GM23338 (cell line): ENCODE data around the gene ZNF536. TPM values are rescaled to one million over a fixed set of nuclear protein-coding genes. Genes with fewer than 3 reads are reported as not detected.

Experiments
- ATAC-seq: fragments of 200-7000 bp; cut with Tn5 transposase; 3 replicates; pipeline ENCODE4 v1.9.1; 2020
- DNase-seq: peaks from one replicate; pipeline ENCODE4 v3.0.0-alpha.2; 2015; ENCODE audit warnings: low spot score
- H2AFZ ChIP-seq: fragments of 200-600 bp; sonication (generic); 2 replicates; pipeline ENCODE4 v1.8.0; 2016; ENCODE audit warnings: antibody characterized with exemption, mild to moderate bottlenecking, moderate library complexity
- H3F3A ChIP-seq: fragments of 200-600 bp; sonication (generic); replicated peaks from 2 replicates; pipeline ENCODE4 v1.8.0; 2017; ENCODE audit warnings: antibody characterized with exemption, mixed run types, low read depth
- H3K27ac ChIP-seq: fragments of 200-600 bp; sonication (generic); 2 replicates; pipeline ENCODE4 v1.6.1; 2016; ENCODE audit warnings: low read depth
- H3K27me3 ChIP-seq: fragments of 200-600 bp; sonication (generic); 2 replicates; pipeline ENCODE4 v1.8.0; 2016; ENCODE audit warnings: mild to moderate bottlenecking, mixed run types, moderate library complexity; ENCODE audit not compliant: insufficient read depth
- H3K36me3 ChIP-seq: fragments of 200-600 bp; sonication (generic); 2 replicates; pipeline ENCODE4 v1.8.0; 2016; ENCODE audit warnings: mild to moderate bottlenecking; ENCODE audit not compliant: insufficient read depth
- H3K4me1 ChIP-seq: fragments of 200-600 bp; sonication (generic); 2 replicates; pipeline ENCODE4 v1.8.0; 2016; ENCODE audit warnings: mild to moderate bottlenecking, moderate library complexity; ENCODE audit not compliant: insufficient read depth
- H3K4me2 ChIP-seq: fragments of 200-600 bp; sonication (generic); 2 replicates; pipeline ENCODE4 v1.7.1; 2017; ENCODE audit warnings: mixed run types
- H3K4me3 ChIP-seq: fragments of 200-600 bp; sonication (generic); 2 replicates; pipeline ENCODE4 v1.6.1; 2016; ENCODE audit warnings: mixed run types
- H3K79me2 ChIP-seq: fragments of 200-600 bp; sonication (generic); replicated peaks from 2 replicates; pipeline ENCODE4 v1.8.0; 2017; ENCODE audit warnings: mild to moderate bottlenecking; ENCODE audit not compliant: insufficient read depth
- H3K9me2 ChIP-seq: fragments of 200-600 bp; sonication (generic); 2 replicates; pipeline ENCODE4 v1.8.0; 2017; ENCODE audit not compliant: insufficient read depth
- H4K20me1 ChIP-seq: fragments of 200-600 bp; sonication (generic); replicated peaks from 2 replicates; pipeline ENCODE4 v1.8.0; 2017; ENCODE audit warnings: mild to moderate bottlenecking; ENCODE audit not compliant: insufficient read depth
- H3K27ac Mint-ChIP-seq: 2 replicates; pipeline ENCODE4 v1.8.0; 2020; ENCODE audit warnings: inconsistent platforms, mild to moderate bottlenecking, moderate library complexity, mixed read lengths
- H3K27me3 Mint-ChIP-seq: 3 replicates; pipeline ENCODE4 v1.8.0; 2022; ENCODE audit warnings: low read depth, mild to moderate bottlenecking, moderate library complexity, mixed read lengths, inconsistent platforms; ENCODE audit not compliant: insufficient read depth, poor library complexity
- H3K36me3 Mint-ChIP-seq: 3 replicates; pipeline ENCODE4 v1.8.0; 2021; ENCODE audit warnings: low read depth, mild to moderate bottlenecking, inconsistent platforms, moderate library complexity, mixed read lengths
- H3K4me1 Mint-ChIP-seq: 3 replicates; pipeline ENCODE4 v1.8.0; 2020; ENCODE audit warnings: mild to moderate bottlenecking, inconsistent platforms, mixed read lengths
- H3K4me3 Mint-ChIP-seq: 3 replicates; pipeline ENCODE4 v1.8.0; 2021; ENCODE audit warnings: moderate library complexity, mild to moderate bottlenecking, inconsistent platforms, mixed read lengths
- H3K9me3 Mint-ChIP-seq: 3 replicates; pipeline ENCODE4 v1.8.0; 2020; ENCODE audit warnings: moderate library complexity, mild to moderate bottlenecking, inconsistent platforms, mixed read lengths
- CREB1 ChIP-seq: fragments of 250-450 bp; sonication (Bioruptor Pico); IDR thresholded peaks from 2 replicates; pipeline ENCODE4 v1.5.0; 2020; ENCODE audit warnings: low read depth, mild to moderate bottlenecking, moderate library complexity
- CTCF ChIP-seq, 2 experiments: fragments of 200-600 bp in 1 of 2; sonication (generic) in 1 of 2; conservative IDR thresholded peaks; 2 replicates each; pipeline versions ENCODE4 v1.5.1 to v1.6.1; 2016 to 2017; ENCODE audit warnings: antibody characterized with exemption in 2 of 2, low read depth in 2 of 2, mild to moderate bottlenecking in 2 of 2, moderate library complexity in 1 of 2
- ETS1 ChIP-seq: IDR thresholded peaks from 2 replicates; pipeline ENCODE4 v1.6.1; 2016; ENCODE audit warnings: antibody characterized with exemption
- JUNB ChIP-seq: IDR thresholded peaks from one replicate; pipeline ENCODE4 v1.6.1; 2016; ENCODE audit warnings: antibody characterized with exemption; ENCODE audit not compliant: unreplicated experiment
- REST ChIP-seq: IDR thresholded peaks from one replicate; pipeline ENCODE4 v1.6.1; 2018; ENCODE audit warnings: antibody characterized with exemption; ENCODE audit not compliant: unreplicated experiment
- STAT1 ChIP-seq: IDR thresholded peaks from one replicate; pipeline ENCODE4 v1.6.1; 2016; ENCODE audit warnings: antibody characterized with exemption; ENCODE audit not compliant: unreplicated experiment
- ZNF331 ChIP-seq: fragments of 250-450 bp; sonication (Bioruptor Pico); IDR thresholded peaks from 2 replicates; pipeline ENCODE4 v1.5.0; 2020; ENCODE audit warnings: low read depth, mild to moderate bottlenecking, moderate library complexity
- ZNF462 ChIP-seq: fragments of 250-450 bp; sonication (Bioruptor Pico); IDR thresholded peaks from 2 replicates; pipeline ENCODE4 v1.5.0; 2020; ENCODE audit warnings: mild to moderate bottlenecking, moderate library complexity
- polyA plus RNA-seq: library from polyadenylated mRNA; unstranded; fragments of >200 nt; fragmentation: Nextera tagmentation; extraction: Ambion mirVana; gene quantifications from 2 replicates; pipeline ENCODE4 v1.2.1, GENCODE V29; 2016
- total RNA-seq: library from RNA; depleted of rRNA; stranded (reverse); fragments of >200 nt; shearing (Covaris generic); gene quantifications from 2 replicates; pipeline ENCODE4 v1.2.3, GENCODE V29; 2014

ZNF536 gene
- total and polyA plus RNA-seq, 2 experiments from 2014 or later: 0.07 TPM; not detected in 1

- ATAC-seq (no peak), DNase-seq (no peak)
- H4K20me1 ChIP-seq: no peaks in the 10 kb centered on the region
- H3K4me3 Mint-ChIP-seq: no peak overlapping the region
- peaks cover 5% of the 10 kb centered on the region for H3K27me3 Mint-ChIP-seq
- no peaks in the 10 kb centered on the region for H3K36me3 Mint-ChIP-seq
- no peaks in the 10 kb centered on the region for H3K27me3 ChIP-seq
- no peaks in the 10 kb centered on the region for H3F3A ChIP-seq
- H3K4me1 ChIP-seq: no peaks in the 10 kb centered on the region; the same call in 1 of the 2 replicates
- peaks cover 17% of the 10 kb centered on the region for H3K4me1 Mint-ChIP-seq
- H3K79me2 ChIP-seq: no peaks in the 10 kb centered on the region
- no peaks in the 10 kb centered on the region for H3K36me3 ChIP-seq
- no peak overlapping the region; the same call in 1 of the 2 replicates for H3K27ac Mint-ChIP-seq
- no peak overlapping the region for H2AFZ ChIP-seq
- H3K9me2 ChIP-seq: 0 out of 2 replicates have a peak, but pooled peaks cover 5% of the 10 kb centered on the region
- no peak overlapping the region for H3K4me3 ChIP-seq
- H3K4me2 ChIP-seq: no peak overlapping the region
- TF ChIP-seq STAT1 (no peak), REST (no peak), CTCF (conservative IDR thresholded peaks at IDR 0.05; ENCODE audit: low read depth in 2 of 2) (no peak), ZNF462 (CRISPR knock-in tag) (no peak), ETS1 (no peak), ZNF331 (no peak), CREB1 (CRISPR knock-in tag) (no peak), JUNB (no peak)
- no peak overlapping the region for H3K27ac ChIP-seq
- H3K9me3 Mint-ChIP-seq: no peaks in the 10 kb centered on the region; the same call in 2 of the 3 replicates
Observed at GRCh38 chr19:30520735-30521479, 148.7 kb downstream of the ZNF536 start.
